Inflammatory macrophage treated with lipopolysaccharide for 1 hour (primary cell): ENCODE data around the gene ACAP3.

Experiments
- DNase-seq, 2 donors: peaks; one replicate each; pipeline ENCODE4 v3.0.0-alpha.2; 2020 to 2022

The ACAP3 gene

GRCh38 chr1:1242461-1243265 is 65.1 kb downstream of the ACAP3 start:
- no peak for DNase-seq
